A549 (cell line): ENCODE data around the gene MAP2K1. TPM values are rescaled to one million over a fixed set of nuclear protein-coding genes. Genes with fewer than 3 reads are reported as not detected.

ENCODE experiments used
- ATAC-seq, 2 experiments: fragments of 200-7000 bp in 1 of 2; fragments of >200 bp in 1 of 2; cut with Nextera tagmentation in 1 of 2; cut with Tn5 transposase in 1 of 2; 3 replicates each; pipeline versions ENCODE4 v1.8.0 to v1.9.1; 2018 to 2020; ENCODE audit warnings: mild to moderate bottlenecking in 1 of 2, moderate library complexity in 1 of 2
- CTCF ChIA-PET: fragments of 300-600 bp; sonication (Branson Sonifier 250); formaldehyde crosslinking; extraction: SDS; loops from one replicate; lab custom pipeline; 2021; ENCODE audit warnings: antibody characterized with exemption, inconsistent platforms; lab: Yijun Ruan, JAX
- POLR2A ChIA-PET: fragments of 350-600 bp; formaldehyde crosslinking; extraction: SDS; loops from one replicate; lab custom pipeline; 2021; ENCODE audit warnings: antibody characterized with exemption, inconsistent platforms; lab: Yijun Ruan, JAX
- DNase-seq, 2 experiments: peaks; one replicate each; pipeline versions ENCODE4 v3.0.0 to v3.0.0-alpha.2; 2011 to 2016; ENCODE audit warnings: low read depth in 1 of 2, low spot score in 1 of 2
- FAIRE-seq: peaks from 2 replicates; lab custom pipeline; 2011; peaks lifted over from hg19 to GRCh38; lab: Jason Lieb, UNC
- H3K27ac ChIP-seq, 2 experiments: fragments of >200 bp; sonication (Bioruptor Twin); formaldehyde crosslinking; 3 replicates each; pipeline ENCODE4 v1.5.1; 2016 to 2017
- H3K4me1 ChIP-seq: fragments of >200 bp; sonication (Bioruptor Twin); formaldehyde crosslinking; 3 replicates; pipeline ENCODE4 v1.6.1; 2016
- H3K4me2 ChIP-seq: fragments of >200 bp; sonication (Bioruptor Twin); formaldehyde crosslinking; 3 replicates; pipeline ENCODE4 v1.6.1; 2016
- H3K4me3 ChIP-seq: fragments of >200 bp; sonication (Bioruptor Twin); formaldehyde crosslinking; 3 replicates; pipeline ENCODE4 v1.5.1; 2016
- H3K9me3 ChIP-seq: fragments of >200 bp; sonication (Bioruptor Twin); formaldehyde crosslinking; 3 replicates; pipeline ENCODE4 v1.6.1; 2016
- BHLHE40 ChIP-seq: IDR thresholded peaks from 2 replicates; pipeline ENCODE4 v1.6.1; 2012; ENCODE audit warnings: low read depth, low read length, inconsistent platforms
- CBX2 ChIP-seq: fragments of 200-600 bp; sonication (generic); IDR thresholded peaks from 2 replicates; pipeline ENCODE4 v1.6.1; 2016; ENCODE audit warnings: low read depth, mild to moderate bottlenecking, borderline replicate concordance
- CBX8 ChIP-seq: fragments of 200-600 bp; sonication (generic); IDR thresholded peaks from 2 replicates; pipeline ENCODE4 v1.6.1; 2016
- CHD4 ChIP-seq: fragments of 200-600 bp; sonication (generic); IDR thresholded peaks from 2 replicates; pipeline ENCODE4 v1.6.1; 2016; ENCODE audit warnings: antibody characterized with exemption, mild to moderate bottlenecking, borderline replicate concordance
- EHF ChIP-seq: fragments of 250-450 bp; sonication (Bioruptor Pico); IDR thresholded peaks from 2 replicates; pipeline ENCODE4 v1.5.0; 2020; ENCODE audit warnings: mild to moderate bottlenecking
- EHMT2 ChIP-seq: fragments of 200-600 bp; sonication (generic); IDR thresholded peaks from 2 replicates; pipeline ENCODE4 v1.6.1; 2016; ENCODE audit warnings: antibody characterized with exemption, low read depth, mild to moderate bottlenecking, moderate library complexity
- ESRRA ChIP-seq: fragments of 150-350 bp; IDR thresholded peaks from 2 replicates; pipeline ENCODE4 v1.6.1; 2014; ENCODE audit warnings: mild to moderate bottlenecking, low read length, borderline replicate concordance
- FOSB ChIP-seq: fragments of 250-450 bp; sonication (Bioruptor Pico); IDR thresholded peaks from 2 replicates; pipeline ENCODE4 v1.5.0; 2020; ENCODE audit warnings: mild to moderate bottlenecking, moderate library complexity
- GATA3 ChIP-seq: IDR thresholded peaks from 2 replicates; pipeline ENCODE4 v1.6.1; 2012; ENCODE audit warnings: borderline replicate concordance
- HOXB13 ChIP-seq: fragments of 250-450 bp; sonication (Bioruptor Pico); IDR thresholded peaks from 2 replicates; pipeline ENCODE4 v1.5.0; 2020; ENCODE audit warnings: low read depth, mild to moderate bottlenecking, moderate library complexity
- HOXB5 ChIP-seq: fragments of 250-450 bp; sonication (Bioruptor Pico); IDR thresholded peaks from 2 replicates; pipeline ENCODE4 v1.5.0; 2020; ENCODE audit warnings: mild to moderate bottlenecking, moderate library complexity
- JUN ChIP-seq, 2 experiments: fragments of >200 bp; sonication (Bioruptor Twin); formaldehyde crosslinking; IDR thresholded peaks; 2 replicates in 1 of 2; 3 replicates in 1 of 2; pipeline ENCODE4 v1.6.1; 2016 to 2017
- MAFK ChIP-seq: fragments of 450-650 bp; IDR thresholded peaks from 2 replicates; pipeline ENCODE4 v1.6.1; 2014; ENCODE audit not compliant: partially characterized antibody
- MAX ChIP-seq: IDR thresholded peaks from 2 replicates; pipeline ENCODE4 v1.6.1; 2012
- MAZ ChIP-seq: fragments of 150-350 bp; IDR thresholded peaks from 2 replicates; pipeline ENCODE4 v1.6.1; 2014; ENCODE audit warnings: antibody characterized with exemption, low read depth, low read length, borderline replicate concordance
- MYC ChIP-seq: IDR thresholded peaks from 2 replicates; pipeline ENCODE4 v1.6.1; 2012; ENCODE audit warnings: mild to moderate bottlenecking, inconsistent platforms, low read length, improper control_type of control experiment, borderline replicate concordance
- RARB ChIP-seq: fragments of 250-450 bp; sonication (Bioruptor Pico); IDR thresholded peaks from 2 replicates; pipeline ENCODE4 v1.8.0; 2021; ENCODE audit warnings: mild to moderate bottlenecking, moderate library complexity
- RCOR1 ChIP-seq: fragments of 150-350 bp; IDR thresholded peaks from 2 replicates; pipeline ENCODE4 v1.6.1; 2014; ENCODE audit warnings: antibody characterized with exemption, low read length, low read depth
- RFX5 ChIP-seq: fragments of 450-650 bp; IDR thresholded peaks from 2 replicates; pipeline ENCODE4 v1.7.1; 2014; ENCODE audit warnings: antibody characterized with exemption, mild to moderate bottlenecking, moderate library complexity
- SMC3 ChIP-seq: fragments of >200 bp; sonication (Bioruptor Twin); formaldehyde crosslinking; IDR thresholded peaks from 3 replicates; pipeline ENCODE4 v1.6.1; 2018; ENCODE audit warnings: inconsistent platforms
- TFCP2L1 ChIP-seq: fragments of 250-450 bp; sonication (Bioruptor Pico); IDR thresholded peaks from 2 replicates; pipeline ENCODE4 v1.5.0; 2021; ENCODE audit warnings: mild to moderate bottlenecking
- ZSCAN20 ChIP-seq: fragments of 250-450 bp; sonication (Bioruptor Pico); IDR thresholded peaks from 2 replicates; pipeline ENCODE4 v1.8.0; 2022; ENCODE audit warnings: mild to moderate bottlenecking, moderate library complexity
- WGBS: methylation state at CpG from one replicate; pipeline ENCODE4 v1.1.6; 2017; ENCODE audit errors: missing lambda C conversion rate; 5-methylcytosine and 5-hydroxymethylcytosine counted together
- polyA plus RNA-seq, 4 experiments: library from polyadenylated mRNA; depleted of rRNA in 3 of 4; stranded (reverse); fragments of >200 nt; fragmentation: RNase III in 1 of 4; extraction: RNeasy Plus Mini Kit Qiagen cat#74134 plus additional on column Dnase treatment in 1 of 4; gene quantifications; 2 replicates in 3 of 4; 3 replicates in 1 of 4; pipeline ENCODE4 v1.2.3, GENCODE V29; 2011 to 2017
- TF ChIP-seq, protein P1 (sequence below): fragments of >200 bp; sonication (Bioruptor Twin); formaldehyde crosslinking; IDR thresholded peaks from 3 replicates; pipeline ENCODE4 v1.6.1; 2016
- TF ChIP-seq, protein P2 (sequence below): fragments of 450-650 bp; IDR thresholded peaks from 2 replicates; pipeline ENCODE4 v1.6.1; 2014; ENCODE audit warnings: antibody characterized with exemption

MAP2K1 gene
- polyA plus RNA-seq, 2 of the 4 experiments (the other 2 are of a cell fraction), result 30.3 to 41.9 TPM

GRCh38 chr15:66408254-66408653 is 21.5 kb downstream of the MAP2K1 start:
- FAIRE-seq (no peak), ATAC-seq (no peak), DNase-seq (no peak)
- no peaks in the 10 kb centered on the region for H3K9me3 ChIP-seq
- POLR2A ChIA-PET, result no interaction called here
- CTCF ChIA-PET, result interaction anchor here (0.9 to 1.0 kb wide), 2 partner anchors 20 to 50 kb away, joined by 3 to 4 read pairs; no protein-coding TSS in a partner anchor
- no peak overlapping the region for H3K4me2 ChIP-seq
- H3K4me3 ChIP-seq, result no peak overlapping the region
- no peak overlapping the region for H3K27ac ChIP-seq
- TF ChIP-seq MAZ (no peak), HOXB13 (CRISPR knock-in tag) (no peak), BHLHE40 (no peak), RCOR1 (no peak), RARB (CRISPR knock-in tag) (no peak), EHMT2 (no peak), CBX2 (no peak), JUN (IDR thresholded peaks at IDR 0.05) (no peak), CHD4 (no peak), MYC (no peak), TFCP2L1 (CRISPR knock-in tag) (no peak), ESRRA (no peak), FOSB (CRISPR knock-in tag) (no peak), GATA3 (no peak), ZSCAN20 (CRISPR knock-in tag) (no peak), HOXB5 (CRISPR knock-in tag) (no peak), SMC3 (no peak), EHF (CRISPR knock-in tag) (no peak)
- TF ChIP-seq, protein P1, sequence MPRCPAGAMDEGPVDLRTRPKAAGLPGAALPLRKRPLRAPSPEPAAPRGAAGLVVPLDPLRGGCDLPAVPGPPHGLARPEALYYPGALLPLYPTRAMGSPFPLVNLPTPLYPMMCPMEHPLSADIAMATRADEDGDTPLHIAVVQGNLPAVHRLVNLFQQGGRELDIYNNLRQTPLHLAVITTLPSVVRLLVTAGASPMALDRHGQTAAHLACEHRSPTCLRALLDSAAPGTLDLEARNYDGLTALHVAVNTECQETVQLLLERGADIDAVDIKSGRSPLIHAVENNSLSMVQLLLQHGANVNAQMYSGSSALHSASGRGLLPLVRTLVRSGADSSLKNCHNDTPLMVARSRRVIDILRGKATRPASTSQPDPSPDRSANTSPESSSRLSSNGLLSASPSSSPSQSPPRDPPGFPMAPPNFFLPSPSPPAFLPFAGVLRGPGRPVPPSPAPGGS, result no peak
- TF ChIP-seq, protein P2, sequence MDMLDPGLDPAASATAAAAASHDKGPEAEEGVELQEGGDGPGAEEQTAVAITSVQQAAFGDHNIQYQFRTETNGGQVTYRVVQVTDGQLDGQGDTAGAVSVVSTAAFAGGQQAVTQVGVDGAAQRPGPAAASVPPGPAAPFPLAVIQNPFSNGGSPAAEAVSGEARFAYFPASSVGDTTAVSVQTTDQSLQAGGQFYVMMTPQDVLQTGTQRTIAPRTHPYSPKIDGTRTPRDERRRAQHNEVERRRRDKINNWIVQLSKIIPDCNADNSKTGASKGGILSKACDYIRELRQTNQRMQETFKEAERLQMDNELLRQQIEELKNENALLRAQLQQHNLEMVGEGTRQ, result no peak
- peaks cover 3% of the 10 kb centered on the region; the same call in 1 of the 3 replicates for H3K4me1 ChIP-seq
- WGBS, result 90% methylated on average over 4 of the region's 4 CpGs

- H3K27ac ChIP-seq, result no peak overlapping the region
- H3K4me3 ChIP-seq, result no peak overlapping the region
- WGBS, result 91% methylated on average over 8 of the region's 8 CpGs
- TF ChIP-seq CBX8, result no peak
- TF ChIP-seq MAX, result no peak
- no peak for TF ChIP-seq RFX5
- TF ChIP-seq MAFK, result peak; percentile 91
- CTCF ChIA-PET, result interaction anchor here (0.6 to 1.1 kb wide), 3 partner anchors 13 to 66 kb away, joined by 3 read pairs; no protein-coding TSS in a partner anchor
- peaks cover 1% of the 10 kb centered on the region; the same call in 2 of the 3 replicates for H3K9me3 ChIP-seq
- H3K4me1 ChIP-seq, result peaks cover 3% of the 10 kb centered on the region; the same call in 1 of the 3 replicates
- DNase-seq (no peak), ATAC-seq (no peak; a peak in 1 of 6 replicates), FAIRE-seq (no peak)
- no peak overlapping the region for H3K4me2 ChIP-seq
- POLR2A ChIA-PET, result no interaction called here
These were observed 22.1 kb downstream of the MAP2K1 start for GRCh38 chr15:66408675-66409282.
